Skeletal muscle satellite cell (primary cell): ENCODE data around the gene PRR9.
"Not testable (repeated sequence)": the region's sequence is repeated elsewhere in the genome, so short reads cannot be mapped to it uniquely, and the experiment has no call there.

Experiments used
- H3K27me3 ChIP-seq: 2 replicates; pipeline ENCODE4 v1.7.0; 2013; ENCODE audit warnings: low read length; ENCODE audit not compliant: control insufficient read depth, insufficient read depth
- H3K36me3 ChIP-seq: 2 replicates; pipeline ENCODE4 v1.7.0; 2013; ENCODE audit warnings: mild to moderate bottlenecking, control low read depth, low read length; ENCODE audit not compliant: insufficient read depth
- H3K4me1 ChIP-seq: 2 replicates; pipeline ENCODE4 v1.7.0; 2013; ENCODE audit warnings: low read length; ENCODE audit not compliant: control insufficient read depth, insufficient read depth
- H3K4me2 ChIP-seq: 2 replicates; pipeline ENCODE4 v1.7.0; 2013; ENCODE audit warnings: mild to moderate bottlenecking, low read length
- H3K4me3 ChIP-seq: 2 replicates; pipeline ENCODE4 v1.7.0; 2013; ENCODE audit warnings: low read length
- H3K9ac ChIP-seq: 2 replicates; pipeline ENCODE4 v1.7.0; 2013; ENCODE audit warnings: mild to moderate bottlenecking, low read depth, low read length, moderate library complexity
- H3K9me3 ChIP-seq: replicated peaks from 2 replicates; pipeline ENCODE4 v1.7.0; 2013; ENCODE audit warnings: mild to moderate bottlenecking, control low read depth, low read length

Gene PRR9

GRCh38 chr1:153206631-153207030 lies 10.8 kb upstream of the PRR9 start:
- Histone ChIP-seq H3K27me3 (no peaks in the 10 kb centered on the region), H3K9ac (no peak overlapping the region), H3K4me2 (no peak overlapping the region), H3K4me1 (no peaks in the 10 kb centered on the region), H3K9me3 (no peaks in the 10 kb centered on the region), H3K36me3 (no peaks in the 10 kb centered on the region), H3K4me3 (no peak overlapping the region)

DNA sequence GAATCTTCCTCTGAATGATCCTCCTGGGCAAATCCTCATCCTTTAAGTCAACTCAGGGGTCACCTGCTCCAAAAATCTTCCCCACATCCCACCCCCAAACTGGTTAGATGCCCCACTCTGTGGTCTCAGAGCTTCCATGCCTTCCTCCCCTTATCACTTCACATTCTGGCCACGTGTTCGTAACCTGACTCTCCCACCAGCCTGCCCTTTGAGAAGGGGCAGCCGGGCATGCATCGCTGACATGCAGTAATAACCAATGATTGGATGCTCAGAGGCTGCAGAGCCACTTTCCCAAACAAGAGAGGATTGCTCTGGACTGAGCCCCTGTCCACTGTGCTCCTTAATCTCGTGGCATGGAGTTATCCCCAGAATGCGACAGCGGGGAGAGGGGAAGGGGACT lies 7.2 kb upstream of the PRR9 start:
- H3K27me3 ChIP-seq, result no peaks in the 10 kb centered on the region
- H3K9me3 ChIP-seq, result no peaks in the 10 kb centered on the region
- no peaks in the 10 kb centered on the region for H3K36me3 ChIP-seq
- no peaks in the 10 kb centered on the region for H3K4me1 ChIP-seq
- H3K4me2 ChIP-seq, result no peak overlapping the region
- H3K9ac ChIP-seq, result no peak overlapping the region
- no peak overlapping the region for H3K4me3 ChIP-seq

GRCh38 chr1:153212201-153212600 lies 5.2 kb upstream of the PRR9 start:
- no peak overlapping the region for H3K4me3 ChIP-seq
- H3K36me3 ChIP-seq, result no peaks in the 10 kb centered on the region
- no peaks in the 10 kb centered on the region for H3K9me3 ChIP-seq
- no peak overlapping the region for H3K4me2 ChIP-seq
- H3K27me3 ChIP-seq, result no peaks in the 10 kb centered on the region
- H3K4me1 ChIP-seq, result no peaks in the 10 kb centered on the region
- no peak overlapping the region for H3K9ac ChIP-seq

GRCh38 chr1:153213519-153213918 lies 3.9 kb upstream of the PRR9 start:
- Histone ChIP-seq H3K4me3 (no peak overlapping the region), H3K27me3 (peaks cover 1% of the 10 kb centered on the region), H3K4me1 (no peaks in the 10 kb centered on the region), H3K4me2 (no peak overlapping the region), H3K9me3 (no peaks in the 10 kb centered on the region), H3K9ac (no peak overlapping the region), H3K36me3 (no peaks in the 10 kb centered on the region)

DNA sequence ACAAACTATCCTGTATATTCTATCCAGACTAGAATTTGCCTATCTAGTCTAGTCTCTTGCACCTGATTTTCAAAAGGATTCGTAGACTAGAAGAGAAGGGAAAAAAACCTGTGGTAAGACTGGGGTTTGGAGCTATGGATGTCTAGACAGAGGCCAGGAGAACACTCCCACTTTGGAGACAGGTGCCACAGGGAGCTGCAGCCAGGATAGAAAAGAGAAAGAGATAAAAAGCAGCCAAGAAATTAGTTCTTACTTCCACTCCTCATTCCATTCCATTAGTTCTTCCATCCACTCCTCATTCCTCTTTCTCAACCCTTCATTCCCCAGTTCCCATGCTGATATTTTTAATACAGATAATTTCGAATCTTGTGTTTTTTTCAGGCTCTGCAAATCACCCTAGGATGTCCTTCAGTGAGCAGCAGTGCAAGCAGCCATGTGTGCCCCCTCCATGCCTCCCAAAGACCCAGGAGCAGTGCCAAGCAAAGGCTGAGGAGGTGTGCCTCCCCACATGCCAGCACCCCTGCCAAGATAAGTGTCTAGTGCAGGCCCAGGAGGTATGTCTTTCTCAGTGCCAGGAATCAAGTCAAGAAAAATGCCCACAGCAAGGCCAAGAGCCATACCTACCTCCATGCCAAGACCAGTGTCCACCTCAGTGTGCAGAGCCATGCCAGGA lies 496 bp downstream of the PRR9 start:
- no peaks in the 10 kb centered on the region for H3K36me3 ChIP-seq

DNA sequence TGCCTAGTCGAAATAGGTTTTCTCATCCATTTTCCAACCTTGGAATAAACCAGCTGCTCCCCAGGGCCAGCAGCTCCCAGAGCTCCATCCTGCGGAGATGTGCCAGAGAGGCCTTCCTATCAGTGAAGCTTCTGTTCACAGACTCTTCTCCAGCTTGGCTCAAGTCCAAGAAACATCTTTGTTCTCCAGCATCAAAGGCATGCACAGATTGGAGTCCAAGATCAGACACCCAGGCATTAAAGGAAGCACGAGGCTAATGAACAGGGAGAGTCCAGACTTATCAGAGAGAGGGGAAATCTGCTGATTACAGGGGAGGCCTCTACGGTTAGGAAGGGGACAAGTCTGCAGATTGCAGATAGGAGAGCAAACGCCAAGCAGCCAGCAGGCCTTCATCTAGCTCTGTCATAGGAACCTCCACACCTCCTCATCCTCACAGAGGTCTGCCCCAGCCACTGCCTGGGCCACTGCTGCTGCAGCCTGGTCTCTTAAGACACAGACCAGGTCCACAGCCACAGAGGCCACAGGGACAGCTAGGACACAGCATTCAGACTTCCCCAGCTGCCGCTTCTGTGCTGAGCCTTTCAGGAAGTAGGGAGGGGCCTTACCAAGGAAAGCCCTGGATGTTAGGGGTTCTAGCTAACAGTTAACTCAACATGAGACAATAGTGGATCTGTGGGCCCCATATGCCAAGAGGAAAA lies 3.4 kb downstream of the PRR9 start:
- no peak overlapping the region for H3K4me3 ChIP-seq
- H3K9me3 ChIP-seq, result no peaks in the 10 kb centered on the region
- peaks cover 29% of the 10 kb centered on the region for H3K27me3 ChIP-seq
- H3K4me1 ChIP-seq, result no peaks in the 10 kb centered on the region
- H3K9ac ChIP-seq, result no peak overlapping the region
- H3K36me3 ChIP-seq, result no peaks in the 10 kb centered on the region
- no peak overlapping the region for H3K4me2 ChIP-seq

More for the DNA sequence above, 496 bp downstream of the PRR9 start:
- no peak overlapping the region for H3K4me3 ChIP-seq
- H3K4me1 ChIP-seq, result no peaks in the 10 kb centered on the region
- no peak overlapping the region for H3K9ac ChIP-seq
- H3K27me3 ChIP-seq, result peaks cover 15% of the 10 kb centered on the region
- no peaks in the 10 kb centered on the region for H3K9me3 ChIP-seq
- H3K4me2 ChIP-seq, result no peak overlapping the region

GRCh38 chr1:153223040-153223891 lies 5.9 kb downstream of the PRR9 start:
- H3K4me3 ChIP-seq, H3K9me3 ChIP-seq, H3K4me2 ChIP-seq, H3K9ac ChIP-seq, H3K4me1 ChIP-seq, H3K36me3 ChIP-seq: not testable (repeated sequence)
- H3K27me3 ChIP-seq, result peaks cover 39% of the 10 kb centered on the region

GRCh38 chr1:153227810-153228209 lies 10.4 kb downstream of the PRR9 start:
- Histone ChIP-seq H3K36me3 (no peaks in the 10 kb centered on the region), H3K4me3 (no peak overlapping the region), H3K27me3 (peaks cover 28% of the 10 kb centered on the region), H3K4me2 (no peak overlapping the region), H3K4me1 (no peaks in the 10 kb centered on the region), H3K9me3 (no peaks in the 10 kb centered on the region), H3K9ac (no peak overlapping the region)

- Histone ChIP-seq H3K4me2 (no peak overlapping the region), H3K27me3 (peaks cover 28% of the 10 kb centered on the region), H3K4me1 (no peaks in the 10 kb centered on the region), H3K9ac (no peak overlapping the region), H3K9me3 (no peaks in the 10 kb centered on the region), H3K4me3 (no peak overlapping the region), H3K36me3 (no peaks in the 10 kb centered on the region)
These were observed 11.1 kb downstream of the PRR9 start for GRCh38 chr1:153228491-153228890.

- not testable (repeated sequence) for H3K36me3 ChIP-seq, H3K4me1 ChIP-seq, H3K4me3 ChIP-seq, H3K9me3 ChIP-seq, H3K9ac ChIP-seq, H3K4me2 ChIP-seq
- peaks cover 25% of the 10 kb centered on the region for H3K27me3 ChIP-seq
These were observed 11.9 kb downstream of the PRR9 start for GRCh38 chr1:153229076-153229829.

DNA sequence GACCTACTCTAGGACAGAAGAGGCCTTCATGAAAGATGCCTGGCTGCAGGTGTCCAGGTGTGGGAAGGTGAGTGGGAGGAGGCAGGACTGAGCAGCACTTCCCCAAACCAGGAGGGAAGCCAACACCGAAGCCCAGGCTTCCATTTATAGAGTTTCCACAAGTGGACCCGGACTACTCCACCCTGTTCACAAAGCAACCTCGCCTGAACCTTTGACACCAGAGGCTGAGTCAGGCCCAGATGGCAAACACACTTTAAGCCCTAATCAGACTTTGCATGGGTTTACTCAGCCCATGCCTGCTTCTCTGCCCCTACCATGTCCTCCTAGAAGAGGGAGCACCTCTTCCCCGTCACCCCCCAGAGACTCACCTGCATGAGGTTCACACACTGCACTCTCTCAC lies 14.0 kb downstream of the PRR9 start:
- Histone ChIP-seq H3K4me2 (no peak overlapping the region), H3K9ac (no peak overlapping the region), H3K9me3 (no peaks in the 10 kb centered on the region), H3K27me3 (peaks cover 7% of the 10 kb centered on the region), H3K4me1 (no peaks in the 10 kb centered on the region), H3K36me3 (no peaks in the 10 kb centered on the region), H3K4me3 (no peak overlapping the region)
